Kidney glomerular epithelial cell (primary cell): ENCODE results near the gene PLEK2.
A peak's percentile ranks its signal among the peaks of the same experiment; 100 is the strongest.
"Not testable (repeated sequence)": the region's sequence is repeated elsewhere in the genome, so short reads cannot be mapped to it uniquely, and the experiment has no call there.

Source experiments
- DNase-seq: peaks from one replicate; lab custom pipeline; 2025; lab: John Stamatoyannopoulos, UW

The PLEK2 gene

GRCh38 chr14:67358924-67359774 lies 52.8 kb downstream of the PLEK2 start:
- DNase-seq, result peak; percentile 51

- no peak for DNase-seq
These were observed 54.0 kb downstream of the PLEK2 start for GRCh38 chr14:67357969-67358354.

- no peak for DNase-seq
These were observed 54.6 kb downstream of the PLEK2 start for GRCh38 chr14:67357186-67357968.

- DNase-seq, result no peak
These were observed 59.9 kb downstream of the PLEK2 start for GRCh38 chr14:67352055-67352454.

- DNase-seq, result no peak
These were observed 66.4 kb downstream of the PLEK2 start for GRCh38 chr14:67345583-67345982.

GRCh38 chr14:67343601-67344230 lies 68.2 kb downstream of the PLEK2 start:
- DNase-seq, result no peak

DNA sequence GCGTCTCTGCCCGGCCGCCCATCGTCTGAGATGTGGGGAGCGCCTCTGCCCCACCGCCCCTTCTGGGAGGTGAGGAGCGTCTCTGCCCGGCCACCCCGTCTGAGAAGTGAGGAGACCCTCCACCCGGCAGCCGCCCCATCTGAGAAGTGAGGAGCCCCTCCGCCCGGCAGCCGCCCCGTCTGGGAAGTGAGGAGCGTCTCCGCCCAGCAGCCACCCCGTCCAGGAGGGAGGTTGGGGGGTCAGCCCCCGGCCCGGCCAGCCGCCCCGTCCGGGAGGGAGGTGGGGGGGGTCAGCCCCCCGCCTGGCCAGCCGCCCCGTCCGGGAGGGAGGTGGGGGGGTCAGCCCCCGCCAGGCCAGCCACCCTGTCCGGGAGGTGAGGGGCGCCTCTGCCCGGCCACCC lies 70.7 kb downstream of the PLEK2 start:
- not testable (repeated sequence) for DNase-seq
